Measurements from ENCODE around the gene REM2.

GRCh38 chr14:22848351-22849164, 34.5 kb upstream of the REM2 start:
- no peak for TF ChIP-seq POLR2A (IDR thresholded peaks at IDR 0.05)
- no peak for TF ChIP-seq CTCF (IDR thresholded peaks at IDR 0.05)

All from Peyer's patch (tissue), 4 donors.